Endothelial cell of umbilical vein (primary cell): ENCODE measurements around the gene CPED1. TPM values are rescaled to one million over a fixed set of nuclear protein-coding genes. Genes with fewer than 3 reads are reported as not detected.

ENCODE experiments used
- BruUV-seq: library from RNA; stranded (reverse); fragments of 400-500 nt; replicated peaks from 2 replicates; lab custom pipeline; 2021; lab: Mats Ljungman, UMichigan
- CTCF ChIA-PET: fragments of 300-600, 350-600 bp; sonication (Branson Sonifier 250); formaldehyde crosslinking; loops from one replicate; lab custom pipeline; 2021; ENCODE audit warnings: antibody characterized with exemption, inconsistent platforms; lab: Charles Lee
- POLR2A ChIA-PET: fragments of 300-600, 350-600 bp; sonication (Branson Sonifier 250); formaldehyde crosslinking; loops from one replicate; lab custom pipeline; 2021; ENCODE audit warnings: antibody characterized with exemption, inconsistent platforms; lab: Charles Lee
- DNase-seq: peaks from one replicate; pipeline ENCODE4 v3.0.0-alpha.2; 2011; ENCODE audit warnings: low read depth, low spot score
- FAIRE-seq: peaks from 2 replicates; lab custom pipeline; 2011; peaks lifted over from hg19 to GRCh38; lab: Jason Lieb, UNC
- H2AFZ ChIP-seq: 2 replicates; pipeline ENCODE4 v1.6.0; 2012; ENCODE audit warnings: low read depth, low read length, control low read depth, inconsistent platforms
- H3K27ac ChIP-seq: 2 replicates; pipeline ENCODE4 v1.5.1; 2011; ENCODE audit warnings: low read depth, mild to moderate bottlenecking, control low read depth, low read length, moderate library complexity; ENCODE audit not compliant: insufficient read depth
- H3K27me3 ChIP-seq, 2 experiments: 2 replicates each; pipeline versions ENCODE4 v1.6.0 to v1.6.1; 2011; ENCODE audit warnings: low read length in 2 of 2, mixed read lengths in 1 of 2; ENCODE audit not compliant: control insufficient read depth in 2 of 2, insufficient read depth in 2 of 2
- H3K36me3 ChIP-seq, 2 experiments: 2 replicates in 1 of 2; 3 replicates in 1 of 2; pipeline ENCODE4 v1.5.1; 2011; ENCODE audit warnings: low read length in 2 of 2, mild to moderate bottlenecking in 1 of 2, moderate library complexity in 1 of 2; ENCODE audit not compliant: control insufficient read depth in 2 of 2, insufficient read depth in 2 of 2; ENCODE audit errors: extremely low read depth in 1 of 2
- H3K4me1 ChIP-seq: 3 replicates; pipeline ENCODE4 v1.5.1; 2011; ENCODE audit warnings: mild to moderate bottlenecking, low read length; ENCODE audit not compliant: control insufficient read depth, insufficient read depth; ENCODE audit errors: extremely low read depth
- H3K4me2 ChIP-seq: 2 replicates; pipeline ENCODE4 v1.6.1; 2011; ENCODE audit warnings: low read length, control low read depth, mixed read lengths; ENCODE audit not compliant: insufficient read depth
- H3K4me3 ChIP-seq, 3 experiments: fragments of 200-600 bp in 1 of 3; sonication (generic), shearing (Covaris generic) in 1 of 3; replicated peaks in 1 of 3; 2 replicates each; pipeline ENCODE4 v1.5.1; 2011 to 2016; ENCODE audit warnings: control low read depth in 3 of 3, low read length in 3 of 3, mild to moderate bottlenecking in 2 of 3, inconsistent platforms in 1 of 3, low read depth in 1 of 3, moderate library complexity in 1 of 3; ENCODE audit not compliant: insufficient read depth in 1 of 3
- H3K79me2 ChIP-seq: 2 replicates; pipeline ENCODE4 v1.6.0; 2012; ENCODE audit warnings: low read length, inconsistent platforms; ENCODE audit not compliant: control insufficient read depth, insufficient read depth
- H3K9ac ChIP-seq: replicated peaks from 2 replicates; pipeline ENCODE3; 2011; ENCODE audit warnings: low read length, control low read depth; ENCODE audit not compliant: insufficient read depth; ENCODE audit errors: extremely low read depth
- H3K9me1 ChIP-seq: replicated peaks from 3 replicates; pipeline ENCODE4 v1.6.0; 2011; ENCODE audit warnings: mild to moderate bottlenecking, low read length; ENCODE audit not compliant: control insufficient read depth, insufficient read depth; ENCODE audit errors: extremely low read depth
- H3K9me3 ChIP-seq: replicated peaks from 2 replicates; pipeline ENCODE4 v1.5.1; 2012; ENCODE audit warnings: low read length, inconsistent platforms; ENCODE audit not compliant: control insufficient read depth, insufficient read depth
- H4K20me1 ChIP-seq: replicated peaks from 2 replicates; pipeline ENCODE3; 2011; ENCODE audit warnings: mild to moderate bottlenecking, low read length; ENCODE audit not compliant: control insufficient read depth, insufficient read depth; ENCODE audit errors: extremely low read depth
- EZH2 ChIP-seq: IDR thresholded peaks from 2 replicates; pipeline ENCODE4 v1.6.1; 2012; ENCODE audit warnings: borderline replicate concordance, low read depth, mild to moderate bottlenecking, moderate library complexity, low read length, inconsistent platforms; ENCODE audit not compliant: severe bottlenecking
- FOS ChIP-seq: IDR thresholded peaks from 2 replicates; pipeline ENCODE4 v1.6.1; 2011; ENCODE audit warnings: mild to moderate bottlenecking, low read length, moderate library complexity, borderline replicate concordance; ENCODE audit not compliant: insufficient read depth
- GATA2 ChIP-seq: IDR thresholded peaks from 2 replicates; pipeline ENCODE4 v1.7.0; 2011; ENCODE audit warnings: low read depth, mild to moderate bottlenecking, moderate library complexity, mixed read lengths, low read length; ENCODE audit not compliant: insufficient read length, insufficient read depth
- JUN ChIP-seq: IDR thresholded peaks from 2 replicates; pipeline ENCODE4 v1.6.1; 2011; ENCODE audit warnings: borderline replicate concordance, low read depth; ENCODE audit not compliant: insufficient read length, insufficient read depth
- MYC ChIP-seq: IDR thresholded peaks from one replicate; pipeline ENCODE4 v1.6.1; 2011; ENCODE audit warnings: mild to moderate bottlenecking, low read depth, low read length
- POLR2A ChIP-seq: IDR thresholded peaks from 2 replicates; pipeline ENCODE4 v1.6.1; 2012; ENCODE audit warnings: low read depth, mild to moderate bottlenecking, control low read depth, low read length
- POLR2AphosphoS5 ChIP-seq: IDR thresholded peaks from 2 replicates; pipeline ENCODE4 v1.6.1; 2012; ENCODE audit warnings: low read depth, mild to moderate bottlenecking, control low read depth, low read length, moderate library complexity; ENCODE audit not compliant: insufficient read depth
- dilution Hi-C: fragments of 300-500 bp; cut with MboI; formaldehyde crosslinking; loops from one replicate; pipeline ENCODE4 v1.15.0; 2019; ENCODE audit warnings: low sequenced_read_pairs; ENCODE audit not compliant: extremely low pct_ligation_motif_present
- intact Hi-C: fragments of 100-400 bp; cut with micrococcal nuclease; formaldehyde crosslinking; loops from one replicate; pipeline ENCODE4 v1.10.0; 2022
- polyA plus RNA-seq, 4 experiments: library from polyadenylated mRNA; depleted of rRNA in 3 of 4; stranded (reverse) in 3 of 4; unstranded in 1 of 4; fragments of >200 nt; gene quantifications; 2 replicates each; pipeline versions ENCODE4 v1.2.1 to v1.2.3, GENCODE V29; 2011 to 2012; ENCODE audit warnings: missing spikeins in 1 of 4
- total RNA-seq: library from RNA; stranded (reverse); gene quantifications from 2 replicates; pipeline ENCODE4 v1.2.3, GENCODE V29; 2021
- TF ChIP-seq, protein P1 (sequence below): IDR thresholded peaks from 2 replicates; pipeline ENCODE4 v1.6.1; 2011; ENCODE audit not compliant: insufficient read depth, insufficient read length
- TF ChIP-seq, protein P2 (sequence below), 2 donors: IDR thresholded peaks; 1 replicate in 1 of 2; 2 replicates in 1 of 2; pipeline ENCODE4 v1.5.1; 2011; ENCODE audit warnings: low read length in 2 of 2, mild to moderate bottlenecking in 2 of 2, moderate library complexity in 2 of 2, control low read depth in 1 of 2, inconsistent platforms in 1 of 2, low read depth in 1 of 2; ENCODE audit not compliant: insufficient read depth in 1 of 2; ENCODE audit errors: extremely low read depth in 1 of 2

The CPED1 gene
- total and polyA plus RNA-seq, 2 donors (not counting 3 experiments of a cell fraction or from before 2014, with no cell fraction given) = 0.22 to 3.0 TPM

DNA sequence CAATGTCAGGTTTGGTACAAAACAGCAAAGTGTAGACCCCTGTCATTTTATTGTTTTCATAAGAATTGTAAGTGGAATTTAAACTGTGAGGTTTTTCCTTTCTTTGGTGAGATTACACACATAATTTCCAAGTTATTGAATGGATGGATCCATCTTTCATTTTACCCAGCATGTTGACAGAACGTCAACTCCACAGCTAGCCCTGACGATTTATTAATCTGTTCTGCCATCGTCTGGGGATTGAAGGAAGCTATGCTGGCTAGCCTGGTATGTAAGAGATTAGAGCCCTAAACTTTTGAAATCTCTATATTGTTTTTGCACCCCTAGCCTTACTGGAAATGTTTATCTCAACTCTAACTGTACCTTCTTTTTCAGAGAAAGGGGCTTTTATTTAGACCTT lies 348.9 kb downstream of the CPED1 start:
- H3K36me3 ChIP-seq = no peaks in the 10 kb centered on the region
- CTCF ChIA-PET = interaction anchor here (1.1 kb wide), 2 partner anchors 178 to 657 kb away, joined by 3 to 4 read pairs; no protein-coding TSS in a partner anchor
- peaks cover 9 to 26% of the 10 kb centered on the region in 2 experiments for H3K27me3 ChIP-seq
- no peak for DNase-seq
- FAIRE-seq = no peak
- TF ChIP-seq, protein P1, sequence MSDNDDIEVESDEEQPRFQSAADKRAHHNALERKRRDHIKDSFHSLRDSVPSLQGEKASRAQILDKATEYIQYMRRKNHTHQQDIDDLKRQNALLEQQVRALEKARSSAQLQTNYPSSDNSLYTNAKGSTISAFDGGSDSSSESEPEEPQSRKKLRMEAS = no peak
- TF ChIP-seq POLR2AphosphoS5 = no peak
- TF ChIP-seq JUN = no peak
- TF ChIP-seq MYC = no peak
- TF ChIP-seq EZH2 = no peak
- TF ChIP-seq GATA2 = no peak
- TF ChIP-seq POLR2A = no peak
- TF ChIP-seq FOS = no peak
- TF ChIP-seq, protein P2, sequence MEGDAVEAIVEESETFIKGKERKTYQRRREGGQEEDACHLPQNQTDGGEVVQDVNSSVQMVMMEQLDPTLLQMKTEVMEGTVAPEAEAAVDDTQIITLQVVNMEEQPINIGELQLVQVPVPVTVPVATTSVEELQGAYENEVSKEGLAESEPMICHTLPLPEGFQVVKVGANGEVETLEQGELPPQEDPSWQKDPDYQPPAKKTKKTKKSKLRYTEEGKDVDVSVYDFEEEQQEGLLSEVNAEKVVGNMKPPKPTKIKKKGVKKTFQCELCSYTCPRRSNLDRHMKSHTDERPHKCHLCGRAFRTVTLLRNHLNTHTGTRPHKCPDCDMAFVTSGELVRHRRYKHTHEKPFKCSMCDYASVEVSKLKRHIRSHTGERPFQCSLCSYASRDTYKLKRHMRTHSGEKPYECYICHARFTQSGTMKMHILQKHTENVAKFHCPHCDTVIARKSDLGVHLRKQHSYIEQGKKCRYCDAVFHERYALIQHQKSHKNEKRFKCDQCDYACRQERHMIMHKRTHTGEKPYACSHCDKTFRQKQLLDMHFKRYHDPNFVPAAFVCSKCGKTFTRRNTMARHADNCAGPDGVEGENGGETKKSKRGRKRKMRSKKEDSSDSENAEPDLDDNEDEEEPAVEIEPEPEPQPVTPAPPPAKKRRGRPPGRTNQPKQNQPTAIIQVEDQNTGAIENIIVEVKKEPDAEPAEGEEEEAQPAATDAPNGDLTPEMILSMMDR (IDR thresholded peaks at IDR 0.05; ENCODE audit: extremely low read depth in 1 of 2, insufficient read depth in 1 of 2, low read depth in 1 of 2, low read length in 2 of 2) = no peak
- peaks cover under 1% of the 10 kb centered on the region for H3K4me1 ChIP-seq
- POLR2A ChIA-PET = no interaction called here
- BruUV-seq = no TSS peak
- no peak overlapping the region for H3K27ac ChIP-seq
- no peaks in the 10 kb centered on the region for H4K20me1 ChIP-seq
- dilution Hi-C loops (no loop called here), intact Hi-C loops (no loop called here)
- no peaks in the 10 kb centered on the region for H3K79me2 ChIP-seq
- H2AFZ ChIP-seq = no peak overlapping the region
- no peaks in the 10 kb centered on the region for H3K9me1 ChIP-seq
- no peak overlapping the region for H3K4me3 ChIP-seq
- no peaks in the 10 kb centered on the region for H3K9me3 ChIP-seq
- no peak overlapping the region for H3K9ac ChIP-seq
- no peak overlapping the region for H3K4me2 ChIP-seq
